Measurements from ENCODE around the gene SPTBN4.
A peak's percentile ranks its signal among the peaks of the same experiment; 100 is the strongest.
"Not testable (repeated sequence)": the region's sequence is repeated elsewhere in the genome, so short reads cannot be mapped to it uniquely, and the experiment has no call there.

SPTBN4 gene

DNA sequence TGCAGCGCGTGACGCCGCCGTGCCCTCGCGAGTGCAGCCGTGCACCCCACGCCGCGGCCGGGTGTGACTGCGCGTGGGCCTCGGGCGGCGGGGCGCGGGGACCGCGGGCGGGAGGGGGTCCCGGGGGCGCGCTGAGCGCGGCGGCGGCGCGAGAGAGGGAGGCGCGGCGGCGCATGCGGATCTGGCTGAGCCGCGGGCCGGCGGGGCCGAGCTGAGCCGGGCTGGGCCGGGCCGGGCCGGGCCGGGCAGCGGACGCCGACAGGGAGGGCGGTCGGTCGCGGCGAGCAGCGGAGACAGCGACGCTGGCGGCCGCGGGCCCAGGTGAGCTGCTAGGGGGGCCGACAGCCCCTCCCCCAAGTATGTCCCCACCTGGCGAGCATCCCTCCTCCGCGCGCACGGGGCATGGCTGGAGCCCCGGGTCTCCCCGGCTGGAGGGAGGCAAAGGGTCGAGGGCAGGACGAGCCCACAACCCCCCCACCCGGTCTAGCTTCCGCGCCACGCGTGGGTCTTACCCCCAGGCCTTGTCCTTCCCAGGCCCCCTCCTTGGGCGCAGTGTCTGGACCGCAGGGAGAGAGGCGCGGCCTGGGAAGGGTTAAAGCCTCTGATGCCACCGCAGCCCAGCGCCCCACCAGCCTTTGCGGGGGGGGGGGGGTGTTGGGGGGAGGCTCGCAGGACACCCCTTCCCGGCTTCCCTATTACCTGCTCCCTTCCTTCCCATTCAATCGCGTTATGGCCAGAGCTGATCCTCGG lies at the start of gene SPTBN4:
Gene SPTBN4, plus strand, starts transcription at position 17 of the 750 bp plus-strand sequence. CDS start 5,621 bp downstream, outside the sequence.
- DNase-seq (ENCODE audit: low spot score) = peak; percentile 70

DNA sequence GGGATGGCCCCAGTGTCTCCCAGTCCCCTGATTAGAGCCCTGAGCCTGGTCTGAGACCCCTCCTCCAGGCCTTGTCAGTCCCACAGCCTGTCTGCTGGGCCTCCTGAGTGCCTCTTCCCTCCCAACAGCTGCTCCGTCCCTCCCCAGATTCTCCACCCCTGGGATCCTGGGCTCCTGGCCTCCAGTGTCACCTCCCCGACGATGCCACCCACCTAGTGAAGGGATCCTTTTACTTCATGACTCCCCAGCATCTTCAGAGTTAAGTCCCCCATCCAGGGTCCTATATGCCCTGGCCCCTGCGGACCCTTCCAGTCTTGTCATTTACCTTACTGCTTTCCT lies 49.2 kb upstream of the SPTBN4 start:
- DNase-seq (ENCODE audit: low spot score) = no peak

DNA sequence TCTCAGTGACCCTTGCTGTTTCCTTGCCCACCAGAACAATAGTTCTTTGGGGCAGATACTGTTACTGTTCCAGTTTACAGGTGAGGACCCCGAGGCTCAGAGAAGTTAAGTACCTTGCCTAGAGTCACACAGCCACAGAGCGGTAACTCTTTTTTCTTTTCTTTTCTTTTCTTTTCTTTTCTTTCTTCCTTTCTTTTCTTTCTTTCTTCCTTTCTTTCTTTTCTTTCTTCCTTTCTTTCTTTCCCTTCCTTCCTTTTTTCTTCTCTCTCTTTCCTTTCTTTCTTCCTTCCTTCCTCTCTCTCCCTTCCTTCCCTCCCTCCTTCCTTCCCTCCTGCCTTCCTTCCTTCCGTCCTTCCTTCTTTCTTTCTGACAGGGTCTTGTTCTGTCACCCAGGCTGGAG lies 48.8 kb upstream of the SPTBN4 start:
- no peak for DNase-seq (ENCODE audit: low spot score)

DNA sequence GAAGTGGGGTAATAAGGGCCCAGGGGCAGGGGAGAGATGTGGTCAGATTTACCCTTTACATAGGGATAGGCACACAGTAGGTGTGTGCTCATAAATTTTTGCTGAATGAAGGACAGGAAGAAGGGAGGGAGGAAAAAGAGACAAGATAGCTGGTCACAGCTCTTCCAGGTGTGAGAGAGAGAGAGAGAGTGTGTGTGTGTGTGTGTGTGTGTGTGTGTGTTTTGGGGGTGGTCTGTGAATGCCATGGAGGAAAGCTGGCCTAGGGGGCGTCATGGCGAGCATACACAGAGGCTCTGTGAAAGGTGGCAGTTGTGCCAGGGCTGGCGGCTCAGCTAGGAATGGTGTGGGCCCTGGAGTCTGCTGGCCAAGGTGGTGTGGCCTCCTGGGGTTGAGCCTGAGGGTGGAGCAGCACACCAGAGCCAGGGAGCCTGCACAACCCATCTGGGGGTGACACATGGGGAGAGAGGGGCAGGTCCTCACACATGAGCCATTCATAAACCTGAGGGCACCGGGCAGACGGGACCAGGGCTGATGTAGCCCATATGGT lies 47.7 kb upstream of the SPTBN4 start:
- no peak for DNase-seq (ENCODE audit: low spot score)

DNA sequence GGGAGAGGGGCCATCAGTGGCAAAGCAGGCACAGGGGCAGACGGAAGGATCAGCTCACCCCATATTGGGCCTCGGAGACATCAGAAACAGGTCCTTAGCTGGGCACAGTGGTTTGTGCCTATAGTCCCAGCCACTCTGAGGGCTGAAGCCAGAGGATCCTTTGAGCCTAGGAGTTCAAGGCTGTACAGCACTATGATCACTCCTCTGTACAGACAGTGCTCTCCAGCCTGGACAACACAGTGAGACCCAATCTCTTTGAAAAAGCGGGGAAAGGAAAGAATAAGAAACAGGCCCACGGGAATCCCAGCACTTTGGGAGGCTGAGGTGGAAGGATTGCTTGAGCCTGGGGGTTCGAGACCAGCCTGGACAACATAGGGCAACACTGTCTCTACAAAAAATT lies 47.0 kb upstream of the SPTBN4 start:
- no peak for DNase-seq (ENCODE audit: low spot score)

DNA sequence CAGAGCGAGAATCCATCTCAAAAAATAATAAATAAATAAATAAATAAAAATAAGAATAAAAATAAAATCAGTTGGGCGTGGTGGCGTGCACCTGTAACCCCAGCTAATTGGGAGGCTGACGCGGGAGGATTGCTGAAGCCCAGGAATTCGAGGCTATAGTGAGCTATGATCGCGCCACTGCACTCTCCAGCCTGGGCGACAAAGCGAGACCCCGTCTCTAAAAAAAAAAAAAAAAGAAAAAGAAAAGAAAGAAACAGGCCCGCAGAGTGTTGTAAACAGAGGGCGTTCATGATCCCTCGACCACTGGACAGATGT lies 46.4 kb upstream of the SPTBN4 start:
- DNase-seq (ENCODE audit: low spot score) = no peak

DNA sequence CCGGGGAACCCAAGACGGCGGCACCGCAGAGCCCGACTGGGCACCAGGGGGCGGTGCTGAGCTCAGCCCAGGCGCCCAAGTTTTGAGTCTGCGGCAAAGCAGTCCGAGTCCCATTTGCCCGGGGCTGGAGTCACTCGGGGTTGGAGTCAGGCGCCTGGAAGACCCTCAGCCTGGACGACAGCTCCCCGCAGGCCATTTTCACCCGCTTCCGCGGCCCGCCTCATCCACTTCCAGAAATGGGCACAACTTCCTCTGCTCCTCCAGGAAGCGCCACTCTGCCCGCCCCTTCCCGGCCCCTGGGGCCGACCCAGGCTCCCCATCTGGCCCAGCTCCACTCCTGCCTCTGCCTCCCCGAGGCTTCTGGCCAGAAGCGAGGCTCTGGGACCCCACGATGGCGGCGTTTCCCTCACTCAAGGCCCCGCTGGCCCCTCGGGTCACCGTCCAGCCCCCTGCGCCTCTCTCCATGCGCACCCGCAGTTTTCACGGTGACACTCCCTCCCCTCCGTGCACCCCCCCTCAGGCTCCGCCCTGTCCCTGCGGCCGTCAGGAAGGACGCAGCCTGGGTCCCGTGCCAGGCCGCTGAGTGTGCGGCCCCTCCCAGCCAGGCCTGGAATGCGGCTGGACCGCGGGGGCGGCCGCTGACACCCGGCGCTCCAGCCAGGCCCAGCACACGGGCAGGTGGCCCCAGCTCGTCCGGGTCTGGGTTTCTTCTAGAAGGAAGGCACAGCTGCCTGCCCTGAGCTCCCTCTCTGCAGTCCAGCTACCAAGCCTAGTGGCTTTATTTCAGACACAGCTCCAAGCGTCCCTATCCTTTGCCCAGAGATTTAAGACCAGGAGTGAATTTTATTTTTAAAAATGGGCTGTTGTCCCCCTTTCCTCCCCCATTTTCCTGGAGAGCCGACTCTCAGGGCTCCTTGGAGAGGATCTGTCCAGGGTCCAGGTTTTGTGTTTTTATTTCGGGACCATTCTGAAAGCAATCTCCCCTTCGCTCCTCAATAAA lies 45.7 kb upstream of the SPTBN4 start:
- peak; percentile 87 for DNase-seq (ENCODE audit: low spot score)

DNA sequence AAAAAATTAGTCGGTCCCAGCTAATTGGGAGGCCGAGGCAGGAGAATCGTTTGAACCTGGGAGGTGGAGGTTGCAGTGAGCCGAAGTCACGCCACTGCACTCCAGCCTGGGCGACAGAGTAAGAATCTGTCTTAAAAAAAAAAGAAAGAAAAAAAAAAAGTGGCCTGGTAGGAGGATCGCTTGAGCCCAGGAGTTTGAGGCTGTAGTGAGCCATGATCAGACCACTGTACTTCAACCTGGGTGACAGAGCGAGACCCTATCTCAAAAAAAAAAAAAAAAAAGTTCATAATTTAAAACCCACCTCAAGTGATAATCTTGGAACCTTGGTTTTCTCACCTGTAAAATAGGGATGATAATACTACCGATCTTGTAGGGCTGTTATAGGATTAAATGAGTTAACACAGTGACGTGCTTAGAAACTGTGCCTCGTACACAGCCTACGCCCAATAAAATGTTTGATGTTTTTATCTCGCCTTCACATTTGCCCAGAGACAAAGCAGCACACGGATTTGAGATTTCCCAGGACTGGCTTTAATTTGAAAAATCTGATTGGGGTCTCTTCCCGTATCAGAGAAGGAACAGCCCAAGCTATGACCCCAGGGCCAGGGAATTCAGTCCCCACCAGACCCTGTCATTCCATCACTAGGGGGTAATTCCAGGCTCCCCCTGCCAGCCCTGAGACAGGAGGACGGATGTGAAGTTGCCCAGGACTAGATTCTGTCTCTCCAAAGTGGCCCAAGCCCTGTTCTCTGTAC lies 44.6 kb upstream of the SPTBN4 start:
- no peak for DNase-seq (ENCODE audit: low spot score)

DNA sequence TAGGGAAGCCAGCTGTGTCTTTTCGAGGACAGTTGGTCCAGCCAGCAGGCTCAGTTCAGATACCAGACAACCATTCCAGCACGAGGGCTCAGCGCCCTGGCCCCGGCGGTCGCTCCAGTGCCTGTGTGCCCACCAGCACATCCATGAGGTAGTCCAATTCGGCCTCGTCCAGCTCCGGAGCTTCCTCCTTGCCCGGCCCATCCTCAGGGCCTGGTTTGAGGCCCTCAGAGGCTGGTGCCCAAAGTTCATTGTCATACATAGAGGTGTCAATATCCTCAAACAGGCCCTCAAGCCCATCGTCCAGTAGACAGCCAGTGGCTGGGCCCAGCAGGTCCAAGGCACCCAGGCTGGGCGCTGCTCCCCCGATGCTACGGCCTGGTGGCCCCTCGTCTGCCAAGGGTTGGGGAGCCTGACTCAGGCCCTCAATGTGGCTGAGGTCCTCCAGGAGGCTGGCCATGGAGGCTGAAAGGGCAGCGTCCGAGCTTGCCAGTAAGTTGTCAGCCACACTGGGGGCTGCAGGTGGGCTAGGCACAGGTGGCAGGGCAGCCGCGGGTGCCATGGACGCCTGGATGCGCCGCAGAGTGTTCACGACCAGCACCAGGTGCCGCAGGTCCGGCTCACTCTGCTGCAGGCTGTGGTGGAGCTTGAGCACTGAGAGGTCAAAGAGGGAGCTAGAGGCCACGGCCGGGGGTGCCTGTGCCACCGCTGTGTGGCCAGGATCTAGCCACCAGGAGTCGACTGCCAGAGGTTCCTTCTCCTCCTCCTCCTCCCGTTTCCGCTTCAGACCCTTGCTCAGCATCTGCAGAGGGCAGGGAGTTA lies 43.8 kb upstream of the SPTBN4 start:
- DNase-seq (ENCODE audit: low spot score) = no peak

DNA sequence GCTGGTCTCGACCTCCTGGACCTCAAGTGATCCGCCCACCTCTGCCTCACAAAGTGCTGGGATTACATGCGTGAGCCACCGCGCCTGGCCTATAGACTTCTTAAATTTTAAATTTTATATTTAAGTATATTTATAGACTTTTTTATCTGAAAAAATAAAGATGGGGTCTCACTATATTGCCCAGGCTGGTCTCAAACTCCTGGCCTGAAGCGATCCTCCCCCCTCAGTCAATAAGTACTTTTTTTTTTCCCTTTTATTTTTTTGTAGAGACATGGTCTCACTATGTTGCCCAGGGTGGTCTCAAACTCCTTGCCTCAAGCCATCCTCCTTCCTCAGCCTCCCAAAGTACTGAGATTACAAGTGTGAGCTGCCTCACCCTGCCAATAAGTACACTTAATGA lies 42.9 kb upstream of the SPTBN4 start:
- DNase-seq (ENCODE audit: low spot score) = no peak

DNA sequence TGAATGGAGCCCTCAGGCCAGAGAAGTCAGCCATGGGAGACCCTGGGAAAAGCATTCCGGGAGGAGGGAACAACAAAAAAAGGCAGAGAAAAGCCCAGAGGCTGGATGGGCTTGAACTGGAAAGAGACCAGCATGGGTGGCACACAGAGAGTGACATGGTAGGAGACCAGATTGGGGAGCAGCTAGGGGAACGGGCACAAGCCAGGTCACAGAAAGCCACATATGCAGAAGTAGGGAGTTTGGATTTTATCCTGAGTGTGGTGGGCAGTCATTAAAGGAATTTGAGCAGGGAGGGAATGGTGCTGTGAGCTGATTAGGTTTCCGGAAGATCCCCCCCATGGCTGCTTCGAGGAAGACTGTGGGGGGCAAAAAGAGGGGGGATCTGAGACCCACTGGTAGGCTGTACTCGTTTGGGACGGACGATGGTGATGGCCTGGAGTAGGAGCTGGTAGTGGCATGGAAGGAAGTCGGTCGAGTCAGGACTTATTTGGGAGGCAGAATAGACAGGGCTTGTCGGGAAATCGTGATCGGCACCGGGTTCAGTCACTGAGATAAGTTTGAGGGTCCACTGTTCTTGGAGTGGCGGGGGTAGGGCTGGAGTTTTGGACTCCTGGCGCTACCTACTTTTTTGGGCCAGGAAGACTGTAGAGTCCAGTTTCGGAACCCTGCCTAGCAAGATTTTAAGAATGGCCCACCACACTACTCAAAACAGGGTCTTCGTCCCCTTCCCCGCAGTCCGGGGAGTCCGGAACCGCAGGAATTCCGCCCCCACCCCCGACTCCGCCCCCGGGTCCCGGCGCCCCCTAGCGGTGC lies 42.0 kb upstream of the SPTBN4 start:
- DNase-seq (ENCODE audit: low spot score) = no peak

DNA sequence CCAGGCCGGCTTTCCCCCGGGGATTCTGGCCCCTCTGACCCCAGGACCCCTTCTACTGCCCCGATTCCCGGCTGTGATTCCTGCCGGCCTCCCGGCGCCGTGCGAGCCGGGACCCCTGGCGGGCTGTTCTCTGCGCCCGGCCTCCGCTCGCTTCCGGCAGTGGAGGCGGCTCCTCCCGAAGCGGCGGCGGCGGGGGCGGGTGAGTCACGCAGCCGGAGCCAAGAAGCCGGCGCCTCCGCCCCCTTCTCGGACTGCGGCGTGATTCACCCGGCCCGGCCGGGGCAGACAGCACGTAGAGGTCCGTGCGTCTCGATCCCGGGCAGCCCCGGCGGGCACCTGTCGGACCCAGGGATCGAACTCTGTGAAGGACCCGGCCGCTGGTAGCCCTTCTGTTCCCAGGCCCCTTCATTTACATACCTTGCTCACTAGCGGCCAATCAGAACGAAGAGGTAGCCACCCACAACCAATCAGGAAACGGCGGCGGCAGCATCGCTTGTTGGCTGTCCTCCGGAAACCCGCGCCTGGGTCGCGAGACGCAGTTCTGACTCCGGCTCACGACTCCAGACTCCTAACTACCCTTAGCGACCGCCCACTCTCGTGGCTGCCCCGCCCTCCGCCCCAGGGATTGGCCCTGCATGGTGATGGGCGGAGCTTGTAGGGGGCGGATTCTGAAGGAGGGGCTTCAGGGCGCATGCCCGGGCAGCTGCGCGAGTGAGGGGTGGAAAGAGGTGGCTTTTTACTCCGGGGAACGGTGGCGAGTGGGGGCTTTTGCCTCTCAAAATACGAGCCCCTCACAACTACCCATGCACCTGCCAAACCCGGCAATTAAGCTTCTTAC lies 41.1 kb upstream of the SPTBN4 start, which contains the start of gene SERTAD1:
Gene SERTAD1, minus strand, starts transcription at position 543 of the 838 bp plus-strand sequence. CDS start 2,446 bp downstream, outside the sequence.
- peak; percentile 97 for DNase-seq (ENCODE audit: low spot score)

DNA sequence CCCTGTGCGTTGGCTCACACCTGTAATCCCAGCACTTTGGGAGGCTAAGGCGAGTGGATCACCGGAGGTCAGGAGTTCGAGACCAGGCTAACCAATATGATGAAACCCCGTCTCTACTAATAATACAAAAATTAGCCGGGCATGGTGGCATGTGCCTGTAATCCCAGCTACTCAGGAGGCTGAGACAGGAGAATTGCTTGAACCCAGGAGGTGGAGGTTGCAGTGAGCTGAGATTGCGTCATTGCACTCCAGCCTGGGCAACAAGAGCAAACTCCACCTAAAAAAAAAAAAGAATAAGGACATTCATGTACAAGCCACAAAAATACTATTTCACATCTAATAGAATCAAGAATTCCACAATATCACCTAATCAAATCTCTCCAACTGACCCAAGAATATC lies 38.6 kb upstream of the SPTBN4 start:
- DNase-seq (ENCODE audit: low spot score) = not testable (repeated sequence)

DNA sequence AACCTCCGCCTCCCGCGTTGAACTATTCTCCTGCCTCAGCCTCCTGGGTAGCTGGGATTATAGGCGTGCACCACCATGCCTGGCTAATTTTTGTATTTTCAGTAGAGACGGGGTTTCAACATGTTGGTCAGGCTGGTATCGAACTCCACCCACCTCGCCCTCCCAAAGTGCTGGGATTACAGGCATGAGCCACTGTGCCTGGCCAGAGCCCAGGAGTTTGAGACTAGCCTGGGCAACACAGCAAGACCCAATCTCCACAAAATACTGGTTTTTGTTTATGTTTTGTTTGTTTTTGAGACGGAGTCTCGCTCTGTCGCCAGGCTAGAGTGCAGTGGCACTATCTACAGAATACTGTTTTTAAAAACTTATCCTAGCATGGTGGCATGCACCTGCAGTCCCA lies 36.6 kb upstream of the SPTBN4 start:
- DNase-seq (ENCODE audit: low spot score) = not testable (repeated sequence)

DNA sequence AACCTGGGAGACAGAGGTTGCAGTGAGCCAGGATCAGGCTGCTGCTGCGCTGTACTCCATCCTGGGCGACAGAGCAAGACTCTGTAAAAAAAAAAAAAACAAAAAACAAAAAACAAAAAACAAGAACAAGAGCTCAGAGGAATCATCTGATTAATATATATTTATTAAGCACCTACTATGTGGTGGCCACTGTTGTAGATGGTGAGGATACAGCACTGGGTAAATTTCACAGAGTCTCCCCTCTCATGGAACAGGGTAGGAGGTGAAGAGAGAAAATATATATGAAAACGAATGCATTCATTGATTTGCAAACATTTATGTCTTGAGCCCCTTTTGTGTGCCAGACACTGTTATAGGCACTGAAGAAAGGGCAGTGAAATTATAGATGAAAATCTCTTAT lies 35.1 kb upstream of the SPTBN4 start:
- no peak for DNase-seq (ENCODE audit: low spot score)

DNA sequence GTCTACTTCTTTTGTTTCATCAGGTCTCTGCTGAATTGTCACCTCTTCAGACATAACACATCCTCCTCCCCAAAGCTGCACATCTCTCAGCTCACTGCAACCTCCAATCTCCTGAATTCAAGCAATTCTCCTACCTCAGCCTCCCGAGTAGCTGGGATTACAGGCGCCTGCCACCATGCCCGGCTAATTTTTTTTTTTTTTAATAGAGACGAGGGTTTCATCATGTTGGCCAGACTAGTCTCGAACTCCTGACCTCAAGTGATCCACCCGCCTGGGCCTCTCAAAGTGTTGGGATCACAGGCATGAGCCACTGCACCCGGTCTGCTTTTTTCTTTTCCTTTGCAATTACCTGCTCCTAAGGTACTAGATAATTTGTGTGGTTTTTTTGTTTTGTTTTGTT lies 34.0 kb upstream of the SPTBN4 start:
- not testable (repeated sequence) for DNase-seq (ENCODE audit: low spot score)

DNA sequence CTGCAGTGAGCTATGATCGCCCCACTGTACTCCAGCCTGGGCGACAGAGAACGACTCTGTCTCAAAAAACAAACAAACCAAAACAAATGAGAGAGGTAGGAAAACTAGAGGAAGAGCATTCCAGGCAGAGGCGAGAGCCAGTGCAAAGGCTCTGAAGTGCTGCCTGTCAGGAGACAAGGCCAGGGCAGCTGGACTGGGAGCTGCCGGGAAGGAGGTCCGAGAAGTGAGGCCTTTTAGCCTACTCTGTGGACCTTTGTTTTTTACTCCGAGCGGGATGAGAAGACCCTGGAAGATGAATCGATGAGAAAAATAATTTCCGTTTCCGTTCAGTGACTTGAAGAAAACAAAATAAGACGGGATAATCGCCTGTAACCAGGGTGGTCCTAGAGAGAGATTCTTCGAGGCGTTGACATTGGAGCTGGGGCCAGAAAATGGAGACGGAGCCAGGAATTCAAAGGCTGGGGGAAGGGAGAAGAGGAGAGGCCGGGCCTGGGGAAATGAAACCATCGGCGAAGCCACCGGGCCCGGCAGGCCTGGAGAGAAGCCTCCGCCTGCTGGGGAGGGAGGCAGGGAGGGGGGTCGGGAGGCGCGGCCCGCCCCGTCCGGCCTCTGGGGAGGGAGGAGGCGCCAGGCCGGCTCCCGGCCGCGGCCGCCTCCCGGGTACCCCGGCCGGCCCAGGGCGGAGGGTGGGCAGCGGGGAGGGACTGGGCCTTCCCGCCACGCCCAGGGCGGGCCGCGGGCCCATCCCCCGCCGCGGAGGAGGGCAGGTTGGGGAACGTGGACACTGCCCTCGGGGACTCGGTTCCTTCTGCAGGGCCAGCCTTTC lies 33.2 kb upstream of the SPTBN4 start:
- peak; percentile 87 for DNase-seq (ENCODE audit: low spot score)

DNA sequence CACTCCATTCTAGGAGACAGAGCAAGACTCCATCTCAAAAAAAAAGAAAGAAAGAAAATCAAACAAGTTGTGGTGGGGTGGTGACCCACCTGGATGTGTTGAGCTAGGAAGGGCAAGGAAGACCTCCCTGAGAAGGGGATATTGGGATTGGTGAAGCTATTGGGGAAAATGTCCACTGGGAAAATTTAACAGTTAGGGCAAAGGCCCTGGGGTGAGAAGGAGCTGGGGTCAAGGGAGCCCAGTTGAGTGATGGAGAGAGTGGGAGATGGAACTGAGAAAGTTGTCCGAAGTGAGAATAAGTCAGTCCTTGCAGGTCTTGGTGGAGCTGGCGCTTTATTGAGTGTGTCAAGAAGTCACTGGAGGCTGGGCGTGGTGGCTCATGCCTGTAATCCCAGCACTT lies 28.5 kb upstream of the SPTBN4 start:
- DNase-seq (ENCODE audit: low spot score) = no peak

All from D341Med (cell line).